ENCODE data around the gene FBP1.

Gene FBP1

GRCh38 chr9:94655739-94656138 lies 16.4 kb upstream of the FBP1 start:
- no peak for DNase-seq

- DNase-seq, result no peak
Observed at GRCh38 chr9:94654165-94654894, 15.0 kb upstream of the FBP1 start.

- no peak for DNase-seq
Observed at GRCh38 chr9:94650949-94651348, 11.6 kb upstream of the FBP1 start.

GRCh38 chr9:94649100-94649819 lies 9.9 kb upstream of the FBP1 start:
- no peak for DNase-seq

- no peak for DNase-seq
Observed at GRCh38 chr9:94648185-94648584, 8.9 kb upstream of the FBP1 start.

- DNase-seq, result no peak
Observed at GRCh38 chr9:94645901-94646300, 6.6 kb upstream of the FBP1 start.

GRCh38 chr9:94644543-94644942 lies 5.2 kb upstream of the FBP1 start:
- DNase-seq, result no peak

- DNase-seq, result no peak
Observed at GRCh38 chr9:94643741-94644140, 4.4 kb upstream of the FBP1 start.

- DNase-seq, result no peak
Observed at GRCh38 chr9:94643176-94643575, 3.9 kb upstream of the FBP1 start.

- DNase-seq, result no peak
Observed at GRCh38 chr9:94642501-94642900, 3.2 kb upstream of the FBP1 start.

GRCh38 chr9:94639999-94640376 lies 670 bp upstream of the FBP1 start:
- no peak for DNase-seq

GRCh38 chr9:94638335-94639060 lies 820 bp downstream of the FBP1 start:
- DNase-seq, result no peak

- DNase-seq, result no peak
Observed at GRCh38 chr9:94632737-94633136, 6.6 kb downstream of the FBP1 start.

- DNase-seq, result no peak
Observed at GRCh38 chr9:94631599-94631998, 7.7 kb downstream of the FBP1 start.

- no peak for DNase-seq
Observed at GRCh38 chr9:94630833-94631232, 8.5 kb downstream of the FBP1 start.

- DNase-seq, result no peak
Observed at GRCh38 chr9:94630281-94630680, 9.0 kb downstream of the FBP1 start.

- no peak for DNase-seq
Observed at GRCh38 chr9:94627287-94627686, 12.0 kb downstream of the FBP1 start.

GRCh38 chr9:94625835-94626234 lies 13.5 kb downstream of the FBP1 start:
- no peak for DNase-seq

- no peak for DNase-seq
Observed at GRCh38 chr9:94624629-94625028, 14.7 kb downstream of the FBP1 start.

GRCh38 chr9:94623253-94623652 lies 16.1 kb downstream of the FBP1 start:
- no peak for DNase-seq

GRCh38 chr9:94622087-94622800 lies 17.1 kb downstream of the FBP1 start:
- DNase-seq, result no peak

- DNase-seq, result no peak
Observed at GRCh38 chr9:94619026-94619425, 20.3 kb downstream of the FBP1 start.

- DNase-seq, result no peak
Observed at GRCh38 chr9:94613003-94613402, 26.3 kb downstream of the FBP1 start.

All from DMS153 (cell line).